GM19463 (cell line): ENCODE data around the gene LY6G6F.

Source experiments
- ATAC-seq: cut with Tn5 transposase; IDR thresholded peaks from one replicate; pipeline ENCODE4 v1.9.1; 2021; ENCODE audit warnings: mild to moderate bottlenecking, moderate library complexity; ENCODE audit not compliant: unreplicated experiment

Gene LY6G6F

GRCh38 chr6:31706599-31706998, at the start of gene LY6G6F:
TSS of gene LY6G6F (plus strand) at chr6:31706866. CDS start at chr6:31706907, 41 bp downstream.
- no peak for ATAC-seq

DNA sequence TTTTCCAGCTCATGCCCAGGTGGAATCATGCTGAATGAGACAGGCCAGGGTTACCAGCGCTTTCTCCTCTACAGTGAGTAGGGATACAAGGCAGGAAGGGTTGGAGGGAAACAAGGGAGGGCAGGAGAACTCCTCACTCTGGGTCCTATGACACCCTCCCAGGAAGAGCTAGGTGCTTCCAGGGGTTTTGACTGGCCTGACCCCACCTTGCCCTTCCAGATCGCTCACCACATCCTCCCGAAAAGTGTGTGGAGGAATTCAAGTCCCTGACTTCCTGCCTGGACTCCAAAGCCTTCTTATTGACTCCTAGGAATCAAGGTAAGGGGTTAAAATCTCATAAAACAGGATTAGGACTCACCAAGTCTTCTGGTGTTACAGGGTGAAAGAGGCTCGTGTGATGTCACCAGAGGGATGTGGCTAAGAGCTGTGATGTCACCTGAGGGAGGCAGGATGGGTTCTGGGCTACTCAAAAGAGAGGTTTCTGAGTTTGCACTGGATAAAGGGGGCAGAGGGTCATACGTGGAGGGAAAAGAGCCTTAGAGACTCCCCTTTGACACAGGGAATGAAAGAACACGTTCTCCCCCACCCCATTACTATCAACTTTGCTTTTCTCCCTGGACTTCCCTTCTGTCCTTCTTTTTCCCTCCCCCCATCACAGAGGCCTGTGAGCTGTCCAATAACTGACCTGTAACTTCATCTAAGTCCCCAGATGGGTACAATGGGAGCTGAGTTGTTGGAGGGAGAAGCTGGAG, 49.1 kb upstream of the LY6G6F start:
- no peak for ATAC-seq

DNA sequence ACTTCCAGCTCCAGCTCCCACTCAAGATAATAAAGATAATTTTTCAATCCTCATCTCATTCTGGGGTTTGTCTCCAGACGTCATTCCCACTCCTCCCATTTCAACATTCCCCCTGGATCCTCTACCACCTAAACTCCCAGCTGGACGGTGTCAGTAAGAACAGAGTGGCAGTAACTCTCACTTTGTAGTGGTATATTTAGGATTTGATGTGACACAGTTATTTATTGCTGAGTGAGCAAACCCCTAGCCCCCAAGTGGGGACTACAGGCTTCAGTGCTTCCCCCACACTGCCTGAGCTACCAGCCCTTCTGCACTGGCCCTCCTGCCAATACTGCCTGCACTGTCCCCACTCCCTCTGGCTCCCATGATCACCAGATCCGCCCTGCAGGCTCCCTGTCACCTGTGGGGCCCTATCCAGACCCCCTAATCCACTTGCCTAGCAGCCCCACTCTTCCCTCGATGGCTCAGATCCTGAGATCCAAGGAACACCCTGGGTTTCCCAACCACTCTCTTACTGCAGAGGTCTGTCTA, 48.4 kb upstream of the LY6G6F start:
- no peak for ATAC-seq

DNA sequence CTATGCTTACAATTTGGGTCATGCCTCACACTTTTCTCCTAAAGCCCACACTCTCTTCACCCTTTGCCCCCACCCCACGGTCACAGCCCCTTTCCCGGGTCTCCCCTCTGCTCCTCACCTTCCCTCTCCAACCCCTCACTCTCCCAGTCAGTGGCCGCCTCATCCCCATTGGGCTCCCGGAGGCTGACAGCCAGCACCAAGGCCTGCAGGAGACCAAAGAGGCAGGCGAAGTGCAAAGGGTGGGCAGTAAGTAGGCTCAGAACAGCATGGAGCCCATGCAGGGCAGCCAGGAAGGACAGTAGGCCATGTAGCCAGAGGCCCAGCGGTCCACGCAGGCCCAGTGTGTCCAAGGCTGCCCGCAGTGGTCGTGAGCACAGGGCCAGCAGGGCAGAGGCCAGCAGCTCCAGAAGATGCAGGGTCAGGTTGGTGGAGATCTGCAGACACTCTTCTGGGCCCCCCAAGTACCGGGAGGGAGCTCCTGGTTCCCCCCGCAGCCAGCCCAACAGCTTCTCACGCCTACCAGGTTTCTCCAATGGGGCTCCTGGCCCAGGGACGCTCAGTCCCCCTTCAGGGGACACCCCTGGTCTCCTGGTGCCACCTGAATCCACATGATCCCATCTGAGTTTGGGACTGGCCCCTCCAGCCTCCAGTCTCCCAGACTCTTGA, 47.5 kb upstream of the LY6G6F start:
- no peak for ATAC-seq

DNA sequence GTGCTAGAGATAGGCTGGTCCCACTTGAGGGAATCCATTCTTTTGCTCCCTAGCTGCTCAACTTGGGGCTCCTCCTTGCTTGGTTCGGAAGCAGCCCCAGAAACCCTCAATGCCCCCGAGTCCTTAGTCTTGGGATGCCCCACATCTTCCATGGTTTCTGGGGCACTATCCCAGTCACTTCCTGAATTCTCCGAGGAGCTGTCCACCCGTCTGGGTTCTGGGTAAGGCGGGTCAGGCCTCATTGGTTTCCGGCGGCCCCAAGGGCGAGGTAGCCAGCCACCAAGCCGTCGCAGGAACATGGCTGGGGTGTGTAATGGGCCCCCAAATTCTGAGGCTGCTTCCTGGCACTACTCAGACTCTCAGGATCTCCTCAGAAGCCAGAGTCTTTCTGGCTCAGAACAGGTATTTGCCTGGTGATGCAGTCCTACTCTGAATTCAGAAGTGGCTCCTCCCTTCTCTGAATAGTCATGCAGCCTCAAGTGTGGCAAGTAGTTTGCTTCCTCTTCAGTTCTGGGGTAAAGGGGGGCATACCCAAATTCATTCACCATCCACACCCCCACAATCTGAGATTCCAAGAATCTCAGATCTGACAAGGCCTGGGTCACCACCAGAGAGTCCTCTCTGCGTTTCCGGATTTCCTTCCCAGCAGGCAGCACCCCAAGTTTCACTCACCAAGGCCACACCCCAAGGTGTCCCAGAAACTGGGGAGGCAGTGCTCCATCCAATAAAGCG, 46.9 kb upstream of the LY6G6F start:
- no peak for ATAC-seq

DNA sequence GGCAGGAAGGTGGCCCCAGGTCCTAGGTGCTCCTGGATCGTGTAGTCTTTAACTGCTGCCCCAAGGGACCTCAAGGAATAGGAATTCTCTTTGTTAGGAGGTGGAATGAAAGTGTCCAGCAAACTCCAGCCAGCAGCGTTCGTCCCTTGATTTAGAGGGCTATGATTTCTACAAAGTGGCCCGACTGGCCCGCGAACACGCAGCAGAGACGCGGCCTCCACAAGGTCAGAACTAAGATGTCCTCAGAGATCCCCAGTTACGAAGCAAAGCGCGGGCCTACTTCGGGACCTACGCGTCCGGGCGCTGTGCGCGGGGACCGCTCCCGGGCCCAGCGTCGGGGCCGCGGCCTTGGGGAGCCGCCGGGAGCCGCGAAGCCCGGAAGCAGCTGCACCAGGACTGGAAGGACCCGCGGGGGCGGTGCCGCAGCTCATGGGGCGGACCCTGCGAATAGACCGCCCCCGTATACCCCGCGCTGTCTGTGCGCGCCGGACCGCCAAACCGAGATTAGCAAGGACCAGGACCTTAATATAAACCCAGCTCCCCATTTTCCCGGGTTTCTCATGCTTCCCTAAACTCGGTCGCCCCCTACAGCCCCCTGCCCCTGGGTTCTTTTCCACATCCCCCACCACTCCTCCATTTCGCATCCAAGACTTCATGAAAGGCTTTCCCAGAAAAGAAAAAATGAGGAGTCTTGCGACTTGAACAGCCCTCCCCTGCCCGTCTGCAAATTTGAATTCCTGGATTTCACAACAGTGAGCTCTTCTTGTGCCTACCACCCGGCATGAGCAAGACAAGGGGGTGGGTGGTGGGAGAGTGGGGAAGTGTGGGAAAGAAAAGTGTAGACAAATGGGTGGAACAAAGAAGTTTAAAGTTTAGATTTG, 46.0 kb upstream of the LY6G6F start, which contains the start of gene C6orf47:
Gene C6orf47 (minus strand): TSS at position 398 of the 881 bp plus-strand sequence. CDS start 831 bp downstream, outside the sequence.
- peak; percentile 64 for ATAC-seq

DNA sequence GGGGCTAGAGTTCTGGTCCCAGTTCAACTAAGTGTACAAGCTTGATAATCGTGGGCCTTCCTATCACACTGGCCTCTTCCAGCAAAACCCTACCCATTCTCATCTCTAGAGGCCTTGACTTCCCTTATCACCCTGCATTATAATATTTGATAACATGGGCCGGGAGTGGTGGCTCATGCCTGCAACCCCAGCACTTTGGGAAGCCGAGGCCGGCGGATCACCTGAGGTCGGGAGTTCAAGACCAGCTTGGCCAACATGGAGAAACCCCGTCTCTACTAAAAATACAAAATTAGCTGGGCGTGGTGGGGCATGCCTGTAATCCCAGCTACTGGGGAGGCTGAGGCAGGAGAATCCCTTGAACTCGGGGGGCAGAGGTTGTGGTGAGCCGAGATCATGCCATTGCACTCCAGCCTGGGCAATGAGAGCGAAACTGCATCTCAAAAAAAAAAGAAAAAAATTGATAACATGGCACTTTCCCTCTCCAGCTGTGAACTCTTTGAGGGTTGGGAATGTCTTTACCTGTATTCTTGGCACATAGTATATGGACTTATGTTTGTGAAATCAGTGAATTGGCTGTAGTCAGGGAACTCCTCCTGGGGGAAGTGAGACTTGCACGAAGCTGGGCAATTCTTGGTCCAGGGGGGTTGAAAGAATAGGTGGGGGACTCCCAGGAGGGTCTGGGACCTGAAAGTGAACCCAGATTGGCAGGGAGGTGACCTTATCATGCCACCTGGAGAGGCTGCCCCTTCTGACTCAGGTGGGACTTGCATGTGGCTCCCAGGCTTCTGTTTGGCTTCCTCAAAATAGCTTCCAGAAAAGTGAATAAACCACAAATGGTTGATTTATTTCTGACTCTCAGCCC, 45.2 kb upstream of the LY6G6F start:
- ATAC-seq = no peak

GRCh38 chr6:31662124-31662723, 44.4 kb upstream of the LY6G6F start:
- ATAC-seq = no peak

GRCh38 chr6:31663126-31663960, 43.3 kb upstream of the LY6G6F start:
- no peak for ATAC-seq

DNA sequence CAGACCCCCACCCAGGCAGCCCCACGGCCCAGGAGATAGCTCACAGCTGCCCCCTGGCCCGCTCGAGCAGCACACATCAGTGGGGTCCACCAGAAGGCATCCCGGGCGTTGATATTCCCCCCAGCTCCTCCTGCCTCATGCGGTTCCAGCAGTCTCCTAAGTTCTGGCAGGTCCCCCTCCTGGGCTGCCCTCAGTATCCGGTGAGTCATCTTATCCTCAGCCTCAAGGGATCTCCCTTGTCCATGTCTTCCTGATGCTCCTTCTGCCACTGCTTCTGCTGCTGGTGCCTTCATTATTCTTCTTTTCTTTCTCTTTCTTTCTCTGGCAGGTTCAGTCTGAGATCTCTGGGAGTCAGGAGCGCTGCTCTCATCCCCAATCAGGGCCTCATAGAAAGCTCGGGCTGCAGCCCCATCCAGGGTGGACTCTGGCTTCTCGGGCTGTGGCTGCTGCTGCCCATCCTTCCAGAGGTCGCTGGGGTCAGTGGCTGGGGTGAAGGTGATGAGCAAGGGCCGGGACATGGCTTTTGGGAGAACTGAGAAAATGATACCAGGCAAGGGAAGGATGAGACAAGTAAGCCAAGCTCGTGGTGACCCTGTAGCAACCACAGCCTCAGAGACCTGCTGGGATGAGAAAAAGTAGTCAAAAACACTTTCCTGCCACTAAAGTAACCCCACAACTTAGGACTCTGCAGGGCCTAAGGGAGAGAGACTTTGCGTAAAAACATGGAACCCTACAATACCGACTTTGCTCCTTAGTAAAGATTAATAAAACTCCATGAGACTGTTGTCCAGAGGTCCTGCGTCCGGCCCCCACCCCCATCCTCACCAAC, 42.5 kb upstream of the LY6G6F start:
- no peak for ATAC-seq

DNA sequence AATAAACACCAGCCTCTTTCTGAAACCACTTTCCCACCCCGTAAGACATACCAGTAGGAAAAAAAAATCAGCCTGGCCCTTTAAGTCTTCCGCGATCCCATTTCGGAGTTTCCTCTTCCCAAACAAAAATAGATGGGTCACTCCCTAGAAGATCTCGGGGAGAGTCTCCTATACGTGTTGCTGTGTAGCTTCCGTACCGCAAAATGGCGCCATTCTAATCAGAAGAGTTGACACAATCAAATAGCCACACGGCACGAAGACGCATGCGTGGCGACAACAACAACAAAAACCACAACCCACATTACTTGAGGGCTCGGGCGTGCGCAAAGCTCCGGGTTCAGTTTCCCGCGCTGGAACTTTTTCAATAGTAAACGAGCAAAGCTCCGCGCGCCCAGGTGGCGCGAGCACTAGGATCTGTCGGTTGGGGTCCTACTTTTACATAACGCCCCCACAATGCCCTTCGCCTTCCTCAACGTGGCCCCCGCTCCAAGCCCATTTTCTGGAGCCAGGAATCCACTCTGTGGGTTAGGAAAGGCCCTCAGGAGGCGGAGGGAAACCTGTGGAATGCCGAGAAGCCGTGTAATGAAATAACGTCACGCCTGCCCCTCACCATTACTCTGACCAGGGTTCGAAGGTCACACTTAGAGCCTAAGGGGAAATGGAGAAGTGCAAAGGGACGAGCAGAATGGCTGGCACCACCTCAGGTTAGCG, 41.7 kb upstream of the LY6G6F start, which contains the start of gene GPANK1:
Gene GPANK1 (minus strand): TSS at position 208 of the 711 bp plus-strand sequence. CDS start 519 bp downstream, outside the sequence.
- no peak for ATAC-seq

- ATAC-seq = peak; percentile 79
Observed at GRCh38 chr6:31665501-31666336, 40.9 kb upstream of the LY6G6F start, which contains the start of gene CSNK2B. TSS of gene CSNK2B (plus strand) at chr6:31666080. CDS start at chr6:31666832, 752 bp downstream.

- ATAC-seq = no peak
Observed at GRCh38 chr6:31666337-31666965, 40.2 kb upstream of the LY6G6F start.

DNA sequence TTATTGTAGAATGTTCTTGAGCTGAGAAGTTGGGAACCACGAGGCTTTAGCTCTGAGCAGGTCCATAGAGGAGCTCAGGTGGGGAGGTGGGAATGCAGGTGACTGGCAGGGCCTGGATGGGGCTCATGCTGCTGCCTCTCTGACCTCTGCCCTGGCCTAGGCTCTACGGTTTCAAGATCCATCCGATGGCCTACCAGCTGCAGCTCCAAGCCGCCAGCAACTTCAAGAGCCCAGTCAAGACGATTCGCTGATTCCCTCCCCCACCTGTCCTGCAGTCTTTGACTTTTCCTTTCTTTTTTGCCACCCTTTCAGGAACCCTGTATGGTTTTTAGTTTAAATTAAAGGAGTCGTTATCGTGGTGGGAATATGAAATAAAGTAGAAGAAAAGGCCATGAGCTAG, 37.0 kb upstream of the LY6G6F start, which contains the start of gene LY6G5B:
Gene LY6G5B (plus strand): TSS at position 301 of the 400 bp plus-strand sequence. CDS start 975 bp downstream, outside the sequence.
- no peak for ATAC-seq
